ENCODE data around the gene HES7.
"Not testable (repeated sequence)": the region's sequence is repeated elsewhere in the genome, so short reads cannot be mapped to it uniquely, and the experiment has no call there.

Gene HES7

GRCh38 chr17:8095361-8095760 lies 28.5 kb downstream of the HES7 start:
- no peak for DNase-seq

DNA sequence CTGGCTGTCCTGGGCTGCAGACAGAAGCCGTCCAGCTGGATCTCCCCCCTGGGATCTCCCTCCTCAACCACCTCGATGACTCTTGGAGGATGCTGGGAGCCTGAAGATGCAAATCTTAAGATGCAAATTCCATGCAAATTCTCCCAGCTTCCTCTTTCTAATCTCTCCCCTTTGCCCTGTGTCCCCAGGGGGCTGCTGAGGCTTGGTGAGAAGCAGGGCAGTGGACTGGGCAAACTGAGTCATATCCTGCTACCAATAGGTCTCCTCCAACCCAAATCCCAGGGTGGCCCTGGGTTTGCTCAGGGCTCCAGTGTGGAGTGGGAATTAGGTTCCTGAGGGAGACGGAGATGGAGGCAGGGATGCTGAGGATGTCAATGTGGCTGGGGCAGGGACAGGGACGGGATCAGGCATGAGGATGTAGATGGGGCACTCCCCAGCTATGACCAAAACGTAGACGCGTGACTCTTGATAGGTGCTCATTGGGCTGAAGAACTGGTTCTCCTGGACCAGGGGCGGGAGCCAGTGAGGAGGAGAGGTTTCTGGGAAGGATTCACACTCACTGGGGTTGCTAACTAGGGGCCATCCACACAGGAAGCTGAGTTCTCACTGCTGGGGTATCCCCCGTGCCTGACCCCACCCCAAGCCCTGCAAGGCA lies 32.7 kb downstream of the HES7 start:
- DNase-seq = no peak

- DNase-seq = no peak
These were observed 34.2 kb downstream of the HES7 start for GRCh38 chr17:8089728-8090127.

GRCh38 chr17:8087952-8088230 lies 36.0 kb downstream of the HES7 start:
- no peak for DNase-seq

- DNase-seq = no peak
These were observed 36.6 kb downstream of the HES7 start, which contains the start of gene ALOX12B for GRCh38 chr17:8087075-8087951. Gene ALOX12B (minus strand): TSS chr17:8087716. CDS start chr17:8087442, 274 bp downstream.

DNA sequence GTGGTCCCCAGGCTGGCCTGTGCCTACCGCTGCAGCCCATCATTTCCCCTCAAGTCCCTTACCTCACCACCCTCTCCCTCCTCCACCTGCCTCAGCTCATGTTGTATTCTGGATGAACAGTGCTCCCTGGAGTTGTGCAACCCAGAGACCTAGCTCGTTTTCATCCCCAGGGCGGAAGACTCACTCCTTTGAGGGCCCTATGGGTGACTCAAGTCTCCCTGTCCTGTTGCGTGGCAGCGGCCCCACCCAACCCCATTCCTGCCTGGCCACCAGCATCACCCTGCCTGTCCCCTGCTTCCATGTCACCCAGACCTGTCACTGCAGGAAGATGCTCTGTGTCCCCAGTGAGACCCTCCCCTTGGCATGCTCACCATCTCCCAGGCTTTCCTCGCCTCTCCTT lies 39.7 kb downstream of the HES7 start:
- no peak for DNase-seq

- DNase-seq = no peak
These were observed 41.6 kb downstream of the HES7 start for GRCh38 chr17:8082292-8082691.

GRCh38 chr17:8081876-8082275 lies 42.0 kb downstream of the HES7 start:
- DNase-seq = no peak

DNA sequence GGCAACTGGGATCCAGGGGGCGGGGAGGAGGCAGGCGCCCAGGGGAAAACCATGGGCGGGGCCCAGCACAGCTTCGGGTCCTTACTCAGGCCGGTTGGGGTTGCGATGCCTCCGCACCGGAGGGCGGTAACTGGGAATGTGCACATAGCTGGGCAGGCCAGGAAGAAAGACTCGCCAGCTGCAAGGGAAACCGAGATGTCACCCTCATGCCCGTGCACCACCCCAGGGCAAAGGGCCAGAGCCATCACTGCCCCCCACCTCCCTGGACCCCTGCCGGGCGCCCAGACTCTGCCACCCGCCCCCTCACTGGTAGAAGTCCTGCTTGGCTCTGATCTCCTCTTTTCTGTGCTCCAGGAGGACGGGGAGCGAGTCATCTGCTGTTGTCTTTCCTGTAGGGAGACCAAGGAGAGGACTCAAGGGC lies 43.1 kb downstream of the HES7 start:
- DNase-seq = no peak

DNA sequence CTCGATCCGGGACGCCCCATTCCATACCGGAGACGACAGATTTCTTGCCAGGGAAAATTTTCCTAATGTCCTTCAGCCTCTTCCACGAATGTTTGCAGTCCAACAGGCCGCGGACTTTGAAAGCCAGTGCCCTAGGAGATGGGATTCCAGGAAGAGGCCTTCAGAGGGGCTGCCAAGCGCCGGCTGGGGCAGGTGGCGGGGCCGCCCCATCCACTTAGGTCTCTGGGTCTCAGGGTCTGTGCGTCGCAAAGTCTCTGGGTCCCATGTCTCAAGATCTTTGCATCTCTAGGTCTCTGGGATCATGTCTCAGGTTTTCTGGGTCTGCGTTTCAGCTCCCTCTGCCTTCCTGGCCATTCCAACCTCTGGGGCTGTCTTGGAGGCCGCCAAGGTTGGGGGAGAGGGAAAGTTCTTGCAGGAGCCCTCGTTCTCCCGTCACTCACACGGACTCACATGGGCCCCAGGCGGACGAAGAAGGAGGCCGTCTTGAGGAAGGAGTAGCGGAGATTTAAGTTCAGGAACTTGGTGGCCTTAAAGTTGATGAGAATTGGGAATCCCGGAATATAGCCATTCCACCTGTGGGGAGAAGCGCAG lies 43.6 kb downstream of the HES7 start:
- no peak for DNase-seq

DNA sequence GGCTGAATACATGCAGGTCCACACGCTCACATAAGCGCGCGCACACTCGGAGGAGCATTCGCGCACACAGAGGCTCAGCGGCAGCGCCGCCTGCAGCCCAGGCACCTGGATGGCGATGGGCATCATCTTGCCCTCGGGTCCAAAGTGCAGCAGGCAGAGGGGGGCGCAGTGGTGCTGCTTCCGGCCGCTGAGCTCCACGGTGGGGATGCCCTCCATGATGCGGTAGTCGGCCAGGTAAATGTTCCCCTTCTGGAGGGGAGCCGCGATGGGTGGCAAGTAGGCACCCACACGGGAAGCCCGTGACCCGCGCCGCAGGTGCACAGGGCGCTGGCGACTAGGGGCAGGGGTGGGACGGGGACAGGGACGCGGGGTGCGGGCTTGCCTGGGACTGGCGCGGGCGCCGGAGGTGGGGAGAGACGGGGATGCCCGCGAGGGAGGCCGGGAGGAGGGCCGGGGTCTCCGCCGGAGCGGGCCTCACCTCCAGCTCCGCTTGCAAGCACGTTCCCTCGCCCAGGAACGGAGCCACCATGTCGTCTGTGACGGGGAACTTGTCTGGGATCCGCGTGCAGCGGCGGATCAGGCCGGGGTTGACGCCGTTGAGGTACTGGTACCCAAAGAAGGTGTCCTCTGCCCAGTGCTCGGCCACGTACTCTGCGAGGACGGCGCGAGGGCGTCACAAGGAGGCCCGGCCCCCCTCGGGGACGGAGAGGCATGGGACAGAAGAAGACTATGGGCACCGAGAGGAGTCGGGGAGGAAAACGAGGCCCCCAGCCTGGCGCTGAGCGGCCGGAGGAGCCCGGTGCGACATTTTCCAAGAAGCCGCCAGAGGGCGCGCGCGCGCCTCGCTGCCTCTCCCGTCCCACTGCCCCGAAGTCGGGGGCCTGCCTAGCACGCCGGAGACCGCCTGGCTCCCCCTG lies 44.4 kb downstream of the HES7 start:
- DNase-seq = peak; percentile 85

GRCh38 chr17:8077939-8078338 lies 46.0 kb downstream of the HES7 start:
- DNase-seq = not testable (repeated sequence)

DNA sequence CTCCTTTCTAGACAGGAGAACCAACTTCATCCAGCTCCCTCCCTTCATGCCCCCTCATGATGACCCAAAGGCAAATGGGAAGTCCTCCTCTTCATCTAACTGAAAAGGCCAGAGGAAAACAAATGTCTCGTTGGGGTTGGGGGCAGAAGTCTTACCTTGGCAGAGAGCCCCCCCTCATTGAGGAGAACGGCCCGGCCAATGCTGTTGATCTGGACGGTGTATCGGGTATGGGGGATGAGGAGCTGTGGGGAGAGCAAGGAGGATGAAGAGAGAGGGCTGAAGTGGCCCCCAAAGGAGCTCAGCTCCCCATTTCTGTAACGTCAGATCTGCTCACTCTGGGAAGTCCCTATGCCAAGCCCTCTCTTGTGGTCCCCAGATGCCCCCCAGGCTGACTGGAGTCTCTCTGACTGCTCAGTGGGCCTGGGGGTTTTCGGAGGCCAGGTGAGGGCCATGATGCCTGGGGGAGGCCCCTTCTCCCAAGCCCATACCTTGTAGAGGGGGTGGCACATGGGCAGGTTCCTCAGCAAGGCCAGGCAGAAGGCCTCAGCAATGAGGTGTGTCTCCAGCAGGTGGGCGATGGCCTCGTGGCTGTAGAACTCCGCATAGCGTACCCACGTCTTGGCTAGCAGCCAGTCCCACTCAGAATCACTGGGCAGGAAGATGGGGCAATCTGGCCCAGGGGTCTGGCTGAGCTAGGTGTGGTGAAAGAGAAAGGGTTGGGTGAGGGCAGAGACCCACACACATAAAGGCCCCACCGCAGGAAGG lies 47.2 kb downstream of the HES7 start:
- no peak for DNase-seq

DNA sequence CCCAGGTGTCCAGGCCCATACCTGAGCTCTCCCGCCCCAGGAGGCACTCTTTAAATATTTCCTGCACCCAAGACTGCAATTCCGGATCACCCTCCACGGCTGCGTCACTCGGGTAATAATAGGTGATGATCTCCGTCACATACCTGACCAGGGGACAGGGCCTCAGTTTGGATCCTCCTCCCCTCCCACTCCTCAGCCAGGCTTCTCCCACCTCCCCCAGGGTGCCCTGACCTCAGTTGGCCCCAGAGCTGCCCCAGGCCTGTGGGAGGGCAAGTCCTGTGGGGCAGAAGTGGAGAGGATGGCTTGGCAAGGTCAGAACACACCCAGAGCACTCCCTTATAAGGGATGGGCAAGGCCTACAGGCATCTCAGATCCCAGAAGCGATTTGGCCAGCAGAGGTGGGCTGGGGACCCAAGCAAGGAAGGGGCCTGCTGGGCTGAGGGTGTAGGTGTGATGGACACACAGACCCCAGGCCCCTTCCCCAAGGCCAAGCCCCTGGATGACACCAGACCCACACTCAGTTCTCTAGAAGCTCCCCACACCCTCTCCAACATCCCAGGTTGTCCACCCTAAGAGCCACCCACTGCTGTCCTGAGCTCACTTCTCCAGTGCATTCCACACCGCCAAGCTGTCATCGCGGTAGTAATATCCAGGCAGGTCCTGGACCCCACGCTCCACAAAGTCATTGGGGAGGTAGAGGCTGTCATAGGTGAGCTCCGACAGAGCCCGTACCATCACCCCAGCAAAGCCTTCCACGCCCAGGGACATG lies 48.1 kb downstream of the HES7 start:
- DNase-seq = no peak

DNA sequence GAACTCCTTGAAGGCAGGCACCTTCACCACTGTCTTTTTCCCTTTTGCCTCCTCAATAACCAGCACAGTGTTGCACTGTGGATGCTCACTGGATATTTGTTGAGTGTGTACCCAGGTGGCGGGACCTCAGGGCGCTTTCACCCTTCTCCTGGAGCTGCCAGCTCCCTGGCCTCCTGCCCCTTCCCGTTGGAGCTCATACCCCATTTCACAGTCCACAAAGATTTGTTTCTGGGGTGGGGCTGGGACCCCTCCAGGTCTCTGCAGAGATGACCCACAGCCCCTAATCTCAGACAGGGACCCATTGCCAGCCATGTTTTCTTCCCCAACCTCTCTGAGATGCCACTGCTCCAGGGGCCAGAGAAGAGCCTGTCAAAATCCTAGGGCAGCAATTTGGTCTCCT lies 48.8 kb downstream of the HES7 start:
- DNase-seq = no peak

DNA sequence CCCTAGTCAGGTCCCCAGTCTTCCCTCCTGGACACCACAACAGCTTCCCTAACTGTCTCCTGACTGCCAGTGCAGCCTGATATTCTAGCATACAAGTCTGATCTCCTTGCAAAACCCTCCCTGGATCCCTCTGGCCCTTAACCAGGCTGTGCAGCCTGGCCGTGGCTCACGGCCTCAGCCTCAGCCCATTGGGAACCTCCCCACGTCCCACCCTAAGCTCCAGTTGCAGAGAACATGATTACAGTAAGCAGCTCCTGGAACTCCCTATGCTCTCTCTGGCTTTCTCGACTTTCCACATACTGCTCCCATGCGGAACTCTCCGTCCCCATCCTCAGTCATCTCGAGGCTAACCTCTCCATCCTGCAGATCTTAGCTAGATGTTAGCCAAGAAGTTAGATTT lies 49.4 kb downstream of the HES7 start:
- no peak for DNase-seq

DNA sequence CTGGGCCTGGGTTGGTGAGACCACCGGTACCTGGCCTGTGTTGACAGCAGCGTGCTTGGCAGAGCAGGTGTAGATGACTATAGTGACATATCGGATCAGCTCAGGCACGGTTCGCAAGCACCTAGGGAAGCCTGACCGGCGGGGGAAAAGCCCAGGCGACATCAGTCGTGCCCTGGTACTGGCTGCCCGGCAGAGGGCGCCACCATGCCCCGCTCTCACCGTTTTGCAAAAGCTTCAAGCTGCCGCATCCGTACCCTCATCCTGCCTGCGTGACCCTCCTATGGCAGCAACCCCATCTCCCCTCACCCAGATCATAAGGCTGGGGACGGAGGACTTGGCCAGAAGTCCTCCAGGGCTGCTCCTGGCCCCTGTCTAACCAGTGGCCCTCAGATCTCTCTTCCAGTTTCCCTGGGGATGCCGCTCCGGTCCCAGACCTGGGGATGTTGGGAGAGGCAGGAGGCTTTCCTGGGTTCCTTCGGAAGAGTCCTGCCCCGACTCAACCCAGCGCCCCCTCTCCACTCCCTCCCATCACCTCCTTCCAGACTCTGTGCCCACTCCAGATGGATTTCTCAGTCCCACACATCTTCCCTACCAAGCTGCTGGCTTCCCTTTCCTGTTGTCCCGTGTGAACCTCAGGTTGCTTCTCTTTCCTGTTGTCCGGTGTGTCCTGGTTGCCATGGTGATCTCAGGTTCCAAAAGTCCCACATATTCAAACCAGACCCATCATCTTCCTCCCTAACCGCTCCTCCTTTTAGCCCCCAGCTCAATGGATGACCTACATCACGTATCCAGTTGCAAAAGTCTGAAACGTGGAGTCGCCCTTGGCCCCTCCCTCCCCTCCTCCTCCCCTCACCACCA lies 50.0 kb downstream of the HES7 start:
- DNase-seq = peak; percentile 89

DNA sequence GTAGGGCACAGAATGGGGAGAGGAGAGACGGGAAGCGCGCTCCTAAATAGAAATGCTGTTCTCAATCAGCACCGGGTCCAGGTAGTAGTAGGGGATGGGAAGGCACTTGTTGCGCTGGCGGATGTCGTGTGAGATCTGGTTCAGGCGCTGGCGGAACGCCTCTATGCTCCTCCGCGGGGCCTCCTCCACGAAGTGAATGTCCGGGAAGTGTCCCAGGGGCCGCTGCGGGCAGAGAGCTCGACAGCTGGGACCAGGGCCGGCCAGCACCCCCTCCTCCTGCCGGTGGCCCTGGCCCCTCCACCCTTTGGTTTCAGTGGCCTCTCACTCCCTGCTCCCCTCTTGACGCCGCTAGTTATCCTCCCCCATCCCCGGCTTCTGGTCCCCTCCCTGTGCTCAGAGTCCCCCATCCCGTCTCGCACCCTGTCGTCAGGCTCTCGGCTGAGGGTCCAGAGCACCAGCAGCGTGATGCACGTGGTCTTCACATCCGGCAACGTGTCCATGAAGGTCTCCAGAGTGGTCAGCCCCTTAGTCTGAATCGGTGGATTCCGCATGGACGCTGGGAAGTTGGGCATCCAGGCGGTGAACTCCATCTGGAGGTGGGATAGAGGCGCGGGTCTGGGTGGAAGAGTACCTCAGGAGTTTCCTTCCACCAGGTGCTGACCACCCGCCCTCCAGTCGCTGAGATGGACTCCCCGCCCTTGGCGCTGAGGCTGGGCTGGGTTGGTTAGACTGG lies 51.0 kb downstream of the HES7 start:
- peak; percentile 33 for DNase-seq

DNA sequence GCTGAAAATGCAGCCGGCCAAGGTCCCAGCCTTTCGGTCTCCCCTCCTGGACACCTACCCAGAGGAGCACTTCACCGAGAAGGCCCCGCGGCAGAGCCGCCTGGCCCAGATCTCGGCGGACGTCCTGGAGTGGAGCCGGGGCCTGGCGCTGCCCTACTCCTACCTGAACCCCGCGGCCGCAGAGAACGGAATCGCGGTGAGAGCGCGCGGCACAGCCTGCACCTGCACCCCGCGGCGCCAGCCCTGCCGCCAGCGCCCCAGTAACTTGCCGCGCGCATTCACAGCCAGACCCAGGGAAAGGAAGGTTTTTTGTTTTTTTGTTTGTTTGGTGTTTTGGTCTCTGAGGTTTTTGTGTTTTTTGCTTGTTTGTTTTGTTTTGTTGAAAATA lies 51.6 kb downstream of the HES7 start:
- no peak for DNase-seq

- DNase-seq = no peak
These were observed 52.4 kb downstream of the HES7 start for GRCh38 chr17:8071496-8071895.

All from CD4-positive, alpha-beta T cell treated with Interleukin-17A for 1 hour (primary cell).